NCI-H2107 treated with DMSO at 0.1 percent for 48 hours (cell line): ENCODE measurements around the gene ARL5A.

Experiments
- DNase-seq: peaks from one replicate; lab custom pipeline; 2025; ENCODE audit not compliant: unreplicated experiment; lab: John Stamatoyannopoulos, UW

Gene ARL5A

GRCh38 chr2:151840216-151841046, 12.2 kb upstream of the ARL5A start:
- no peak for DNase-seq

GRCh38 chr2:151837926-151838325, 9.7 kb upstream of the ARL5A start:
- DNase-seq, result no peak

GRCh38 chr2:151833984-151834383, 5.8 kb upstream of the ARL5A start:
- no peak for DNase-seq

- DNase-seq, result no peak
Observed at GRCh38 chr2:151830961-151831360, 2.7 kb upstream of the ARL5A start.

- DNase-seq, result no peak
Observed at GRCh38 chr2:151828890-151829324, 686 bp upstream of the ARL5A start.

GRCh38 chr2:151827564-151828142, 568 bp downstream of the ARL5A start:
- DNase-seq, result no peak

- DNase-seq, result no peak
Observed at GRCh38 chr2:151826737-151827157, 1.5 kb downstream of the ARL5A start.

- DNase-seq, result no peak
Observed at GRCh38 chr2:151824886-151825285, 3.3 kb downstream of the ARL5A start.

- no peak for DNase-seq
Observed at GRCh38 chr2:151823651-151824050, 4.6 kb downstream of the ARL5A start.

- no peak for DNase-seq
Observed at GRCh38 chr2:151819920-151820319, 8.3 kb downstream of the ARL5A start.

- DNase-seq, result no peak
Observed at GRCh38 chr2:151817929-151818328, 10.3 kb downstream of the ARL5A start.

- no peak for DNase-seq
Observed at GRCh38 chr2:151816843-151817242, 11.4 kb downstream of the ARL5A start.

GRCh38 chr2:151815821-151816489, 12.3 kb downstream of the ARL5A start:
- DNase-seq, result no peak

- DNase-seq, result no peak
Observed at GRCh38 chr2:151810489-151810888, 17.7 kb downstream of the ARL5A start.

GRCh38 chr2:151809073-151809383, 19.2 kb downstream of the ARL5A start:
- DNase-seq, result no peak

GRCh38 chr2:151808258-151809072, 19.8 kb downstream of the ARL5A start:
- no peak for DNase-seq

- DNase-seq, result no peak
Observed at GRCh38 chr2:151805961-151806360, 22.3 kb downstream of the ARL5A start.

- DNase-seq, result no peak
Observed at GRCh38 chr2:151805343-151805742, 22.9 kb downstream of the ARL5A start.

GRCh38 chr2:151803811-151804210, 24.4 kb downstream of the ARL5A start:
- no peak for DNase-seq

- no peak for DNase-seq
Observed at GRCh38 chr2:151802315-151802714, 25.9 kb downstream of the ARL5A start.

- DNase-seq, result no peak
Observed at GRCh38 chr2:151799886-151800292, 28.3 kb downstream of the ARL5A start.
